ENCODE data around the gene SRSF3.
"Not testable (repeated sequence)": the region's sequence is repeated elsewhere in the genome, so short reads cannot be mapped to it uniquely, and the experiment has no call there.

The SRSF3 gene

DNA sequence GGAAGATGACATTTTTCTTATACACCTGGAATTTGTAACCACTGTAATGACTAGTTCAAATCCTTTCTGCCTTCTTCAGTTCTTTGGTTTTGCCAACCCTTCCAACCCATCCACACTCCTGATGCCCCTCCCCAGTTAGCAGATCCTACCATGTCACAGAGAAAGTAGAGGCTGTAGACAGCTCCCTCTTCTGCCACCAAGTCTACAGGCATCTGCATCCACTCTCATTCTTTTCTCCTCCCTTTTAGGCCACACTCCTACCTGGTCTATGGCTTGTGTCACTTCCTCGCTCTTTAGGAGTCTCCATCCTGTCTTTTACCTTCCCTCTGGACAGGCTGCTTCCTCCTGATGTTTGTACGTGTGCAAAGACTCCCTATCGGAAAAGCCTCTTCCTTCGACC is 33.3 kb upstream of the SRSF3 start:
- Histone ChIP-seq H3K36me3 (ENCODE audit: insufficient read depth, low read depth, low read length) (no peaks in the 10 kb centered on the region), H3K4me3 (ENCODE audit: low read length) (no peak overlapping the region), H3K27ac (ENCODE audit: low read length) (no peak overlapping the region)

DNA sequence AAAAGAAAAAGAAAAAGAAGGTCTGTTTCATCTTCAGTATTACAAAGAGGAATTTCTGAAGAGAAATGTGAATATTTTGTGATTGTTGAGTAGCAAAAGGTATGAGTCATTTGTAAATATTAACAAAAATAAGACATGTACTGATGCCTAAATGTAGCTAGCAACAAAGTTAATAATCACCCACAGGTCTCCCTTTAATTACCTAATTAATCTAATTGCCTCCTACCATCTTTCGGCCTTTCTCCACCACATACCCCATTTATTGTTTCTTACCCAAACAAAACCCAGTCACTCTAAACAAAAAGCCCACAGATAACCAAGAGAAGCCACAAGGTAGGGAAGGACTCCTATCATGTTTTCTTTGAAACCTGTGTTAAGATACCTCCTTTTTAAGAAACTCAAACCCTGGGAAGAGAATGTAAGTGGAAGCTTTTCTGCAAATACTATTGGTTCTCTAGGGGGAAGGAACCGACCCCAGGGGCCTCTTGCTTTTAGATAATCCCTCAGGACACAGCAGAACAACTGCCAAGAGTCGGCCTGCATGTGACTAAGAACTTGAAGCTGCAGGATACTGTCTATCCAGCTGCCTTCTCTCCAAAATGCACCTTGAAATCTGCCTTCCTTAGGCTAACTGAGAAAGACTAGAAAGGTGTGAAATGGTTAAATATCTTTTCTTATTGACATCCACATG is 30.8 kb upstream of the SRSF3 start:
- Histone ChIP-seq H3K9me3 (ENCODE audit: insufficient read depth, low read depth, low read length) (no peaks in the 10 kb centered on the region), H3K27me3 (ENCODE audit: insufficient read depth, low read length) (no peaks in the 10 kb centered on the region), H3K4me1 (ENCODE audit: insufficient read depth, low read length) (no peaks in the 10 kb centered on the region), H3K9ac (ENCODE audit: low read depth, low read length) (no peak overlapping the region), H3K4me3 (ENCODE audit: low read length) (no peak overlapping the region), H3K27ac (ENCODE audit: low read length) (no peak overlapping the region), H3K36me3 (ENCODE audit: insufficient read depth, low read depth, low read length) (no peaks in the 10 kb centered on the region)

More for the DNA sequence above, 33.3 kb upstream of the SRSF3 start:
- no peak overlapping the region for H3K9ac ChIP-seq (ENCODE audit: low read depth, low read length)
- H3K9me3 ChIP-seq (ENCODE audit: insufficient read depth, low read depth, low read length), result no peaks in the 10 kb centered on the region
- no peaks in the 10 kb centered on the region for H3K27me3 ChIP-seq (ENCODE audit: insufficient read depth, low read length)
- H3K4me1 ChIP-seq (ENCODE audit: insufficient read depth, low read length), result no peaks in the 10 kb centered on the region

- no peak overlapping the region for H3K27ac ChIP-seq (ENCODE audit: low read length)
- no peak overlapping the region for H3K4me3 ChIP-seq (ENCODE audit: low read length)
- H3K9me3 ChIP-seq (ENCODE audit: insufficient read depth, low read depth, low read length), result no peaks in the 10 kb centered on the region
- no peaks in the 10 kb centered on the region for H3K27me3 ChIP-seq (ENCODE audit: insufficient read depth, low read length)
- H3K36me3 ChIP-seq (ENCODE audit: insufficient read depth, low read depth, low read length), result no peaks in the 10 kb centered on the region
- H3K4me1 ChIP-seq (ENCODE audit: insufficient read depth, low read length), result no peaks in the 10 kb centered on the region
- no peak overlapping the region for H3K9ac ChIP-seq (ENCODE audit: low read depth, low read length)
These were observed 30.3 kb upstream of the SRSF3 start for GRCh38 chr6:36563928-36564284.

GRCh38 chr6:36566418-36566905 is 27.7 kb upstream of the SRSF3 start:
- H3K4me1 ChIP-seq (ENCODE audit: insufficient read depth, low read length), result no peaks in the 10 kb centered on the region

GRCh38 chr6:36570264-36570663 is 23.9 kb upstream of the SRSF3 start:
- Histone ChIP-seq H3K27me3 (ENCODE audit: insufficient read depth, low read length) (no peaks in the 10 kb centered on the region), H3K4me3 (ENCODE audit: low read length) (no peak overlapping the region), H3K4me1 (ENCODE audit: insufficient read depth, low read length) (no peaks in the 10 kb centered on the region), H3K9ac (ENCODE audit: low read depth, low read length) (no peak overlapping the region), H3K36me3 (ENCODE audit: insufficient read depth, low read depth, low read length) (no peaks in the 10 kb centered on the region), H3K9me3 (ENCODE audit: insufficient read depth, low read depth, low read length) (no peaks in the 10 kb centered on the region), H3K27ac (ENCODE audit: low read length) (no peak overlapping the region)

More at GRCh38 chr6:36566418-36566905, 27.7 kb upstream of the SRSF3 start:
- no peaks in the 10 kb centered on the region for H3K36me3 ChIP-seq (ENCODE audit: insufficient read depth, low read depth, low read length)
- H3K27ac ChIP-seq (ENCODE audit: low read length), result no peak overlapping the region
- no peaks in the 10 kb centered on the region for H3K27me3 ChIP-seq (ENCODE audit: insufficient read depth, low read length)
- no peaks in the 10 kb centered on the region for H3K9me3 ChIP-seq (ENCODE audit: insufficient read depth, low read depth, low read length)
- H3K4me3 ChIP-seq (ENCODE audit: low read length), result no peak overlapping the region
- H3K9ac ChIP-seq (ENCODE audit: low read depth, low read length), result no peak overlapping the region

DNA sequence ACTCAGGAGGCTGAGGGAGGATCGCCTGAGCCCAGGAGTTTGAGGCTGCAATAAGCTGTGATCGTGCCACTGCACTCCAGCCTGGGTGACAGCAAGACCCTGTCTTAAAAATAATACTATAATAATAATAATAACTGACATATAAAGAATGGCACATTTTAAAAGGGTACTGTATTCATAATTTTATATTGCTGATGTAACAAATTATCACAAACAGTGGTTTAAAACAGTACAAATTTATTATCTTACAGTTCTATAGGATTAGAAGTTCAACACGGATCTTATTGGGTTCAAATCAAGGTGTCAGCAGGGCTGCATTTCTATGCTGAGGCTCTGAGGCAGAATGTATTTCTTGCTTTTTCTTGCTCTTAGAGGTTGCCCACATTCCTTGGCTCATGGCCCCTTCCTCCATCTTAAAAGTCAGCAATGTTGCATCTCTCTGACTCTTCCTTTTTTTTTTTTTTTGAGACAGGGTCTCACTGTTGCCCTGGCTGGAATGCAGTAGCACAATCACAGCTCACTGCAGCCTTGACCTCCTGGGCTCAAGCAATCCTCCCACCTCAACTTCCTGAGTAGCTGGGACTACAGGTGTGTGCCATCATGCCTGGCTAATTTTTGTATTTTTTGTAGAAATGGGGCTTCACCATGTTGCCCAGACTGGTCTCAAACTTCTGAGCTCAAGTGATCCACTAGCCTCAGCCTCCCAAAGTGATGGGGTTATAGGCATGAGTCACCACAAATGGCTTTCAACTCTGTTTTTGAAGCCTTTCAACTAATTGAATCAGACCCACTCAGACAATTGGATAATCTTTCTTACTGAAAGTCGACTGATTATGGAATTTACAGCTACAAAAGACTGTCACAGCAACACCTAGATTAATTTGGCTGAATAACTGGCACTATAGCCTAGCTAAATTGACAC is 22.8 kb upstream of the SRSF3 start:
- H3K36me3 ChIP-seq (ENCODE audit: insufficient read depth, low read depth, low read length), result no peaks in the 10 kb centered on the region
- no peaks in the 10 kb centered on the region for H3K9me3 ChIP-seq (ENCODE audit: insufficient read depth, low read depth, low read length)
- no peak overlapping the region for H3K4me3 ChIP-seq (ENCODE audit: low read length)
- H3K27me3 ChIP-seq (ENCODE audit: insufficient read depth, low read length), result no peaks in the 10 kb centered on the region
- H3K9ac ChIP-seq (ENCODE audit: low read depth, low read length), result no peak overlapping the region
- no peaks in the 10 kb centered on the region for H3K4me1 ChIP-seq (ENCODE audit: insufficient read depth, low read length)
- no peak overlapping the region for H3K27ac ChIP-seq (ENCODE audit: low read length)

DNA sequence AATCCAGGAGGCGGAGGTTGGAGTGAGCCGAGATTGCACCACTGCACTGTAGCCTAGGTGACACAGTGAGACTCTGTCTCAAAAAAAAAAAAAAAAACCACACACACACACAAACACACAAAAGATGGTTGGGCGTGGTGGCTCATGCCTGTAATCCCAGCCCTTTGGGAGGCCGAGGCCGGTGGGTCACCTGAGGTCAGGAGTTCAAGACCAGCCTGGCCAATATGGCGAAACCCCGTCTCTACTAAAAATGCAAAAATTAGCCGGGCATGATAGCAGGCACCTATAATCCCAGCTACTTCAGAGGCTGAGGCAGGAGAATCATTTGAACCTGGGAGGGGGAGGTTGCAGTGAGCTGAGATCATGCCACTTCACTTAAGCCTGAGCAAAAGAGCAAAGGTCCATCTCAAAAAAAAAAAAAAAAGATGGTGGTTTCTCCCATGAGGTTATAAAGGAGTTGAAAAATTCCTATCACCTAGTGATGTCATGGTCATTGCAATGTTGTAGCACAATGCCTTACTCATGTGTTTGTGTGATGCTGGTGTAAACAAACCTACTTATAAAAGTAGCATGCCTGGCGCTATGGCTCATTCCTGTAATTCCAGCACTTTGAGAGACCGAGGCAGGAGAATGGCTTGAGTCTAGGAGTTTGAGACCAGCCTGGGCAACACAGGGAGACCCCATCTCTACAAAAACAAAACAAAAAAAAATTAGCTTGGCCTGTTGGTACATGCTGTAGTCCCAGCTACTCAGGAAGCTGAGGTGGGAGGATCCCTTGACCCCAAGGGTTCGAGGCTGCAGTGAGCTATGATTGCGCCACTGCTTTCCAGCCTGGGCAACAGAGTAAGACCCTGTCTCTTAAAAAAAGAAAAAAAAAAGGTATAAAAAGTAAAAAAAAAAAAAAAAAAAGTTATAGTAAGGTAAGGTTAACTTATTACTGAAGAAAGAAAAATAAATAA is 21.5 kb upstream of the SRSF3 start:
- H3K4me1 ChIP-seq (ENCODE audit: insufficient read depth, low read length); H3K4me3 ChIP-seq (ENCODE audit: low read length); H3K27ac ChIP-seq (ENCODE audit: low read length): not testable (repeated sequence)

DNA sequence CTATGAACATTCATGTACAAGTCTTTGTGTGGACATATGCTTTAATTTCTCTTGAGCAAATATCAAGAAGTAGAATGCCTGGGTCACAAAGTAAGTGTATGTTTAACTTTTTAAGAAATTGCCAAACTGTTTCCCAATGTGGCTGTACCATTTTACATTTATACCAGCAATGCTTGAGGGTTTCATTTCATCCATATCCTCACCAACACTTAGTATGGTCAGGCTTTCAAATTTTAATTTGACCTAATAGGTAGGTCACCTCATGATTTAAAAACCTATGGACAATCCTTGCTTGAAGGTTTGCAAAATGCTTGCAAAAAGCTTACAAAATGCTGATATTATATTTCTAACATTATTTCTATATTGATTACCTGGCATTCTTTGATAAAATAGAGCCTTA is 19.5 kb upstream of the SRSF3 start:
- H3K9ac ChIP-seq (ENCODE audit: low read depth, low read length), result no peak overlapping the region
- no peaks in the 10 kb centered on the region for H3K27me3 ChIP-seq (ENCODE audit: insufficient read depth, low read length)
- H3K9me3 ChIP-seq (ENCODE audit: insufficient read depth, low read depth, low read length), result no peaks in the 10 kb centered on the region
- H3K27ac ChIP-seq (ENCODE audit: low read length), result no peak overlapping the region
- peaks cover 3% of the 10 kb centered on the region; the same call in 1 of the 2 replicates for H3K4me1 ChIP-seq (ENCODE audit: insufficient read depth, low read length)
- no peaks in the 10 kb centered on the region for H3K36me3 ChIP-seq (ENCODE audit: insufficient read depth, low read depth, low read length)
- no peak overlapping the region for H3K4me3 ChIP-seq (ENCODE audit: low read length)

More for the DNA sequence above, 21.5 kb upstream of the SRSF3 start:
- not testable (repeated sequence) for H3K27me3 ChIP-seq (ENCODE audit: insufficient read depth, low read length); H3K36me3 ChIP-seq (ENCODE audit: insufficient read depth, low read depth, low read length); H3K9me3 ChIP-seq (ENCODE audit: insufficient read depth, low read depth, low read length); H3K9ac ChIP-seq (ENCODE audit: low read depth, low read length)

GRCh38 chr6:36576578-36576977 is 17.6 kb upstream of the SRSF3 start:
- no peak overlapping the region for H3K9ac ChIP-seq (ENCODE audit: low read depth, low read length)
- no peak overlapping the region for H3K4me3 ChIP-seq (ENCODE audit: low read length)
- H3K27ac ChIP-seq (ENCODE audit: low read length), result no peak overlapping the region
- H3K9me3 ChIP-seq (ENCODE audit: insufficient read depth, low read depth, low read length), result no peaks in the 10 kb centered on the region
- no peaks in the 10 kb centered on the region for H3K27me3 ChIP-seq (ENCODE audit: insufficient read depth, low read length)
- no peaks in the 10 kb centered on the region for H3K36me3 ChIP-seq (ENCODE audit: insufficient read depth, low read depth, low read length)
- peaks cover 7% of the 10 kb centered on the region; the same call in 1 of the 2 replicates for H3K4me1 ChIP-seq (ENCODE audit: insufficient read depth, low read length)

DNA sequence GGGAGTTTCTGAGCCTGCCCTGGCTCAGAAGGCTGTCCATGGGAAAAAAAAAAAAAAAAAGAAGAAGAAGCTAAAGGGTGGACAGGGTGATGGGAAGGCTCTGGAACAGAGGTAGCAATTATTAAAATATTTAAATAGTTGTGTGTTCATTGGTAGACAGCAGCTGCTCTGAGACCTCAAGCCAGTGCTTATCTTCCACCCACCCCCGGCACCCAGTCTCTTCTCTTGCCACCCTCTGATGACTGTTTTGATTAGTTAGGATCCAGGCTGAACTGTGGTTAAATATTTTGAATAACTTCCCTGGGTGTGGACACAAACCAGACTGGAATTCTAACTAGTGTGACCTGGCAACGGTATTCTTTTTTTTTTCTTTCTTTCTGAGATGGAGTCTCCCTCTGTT is 16.9 kb upstream of the SRSF3 start:
- Histone ChIP-seq H3K4me1 (ENCODE audit: insufficient read depth, low read length) (peaks cover 7% of the 10 kb centered on the region; the same call in 1 of the 2 replicates), H3K27me3 (ENCODE audit: insufficient read depth, low read length) (no peaks in the 10 kb centered on the region), H3K36me3 (ENCODE audit: insufficient read depth, low read depth, low read length) (no peaks in the 10 kb centered on the region), H3K4me3 (ENCODE audit: low read length) (no peak overlapping the region), H3K9me3 (ENCODE audit: insufficient read depth, low read depth, low read length) (no peaks in the 10 kb centered on the region), H3K9ac (ENCODE audit: low read depth, low read length) (no peak overlapping the region), H3K27ac (ENCODE audit: low read length) (no peak overlapping the region)

DNA sequence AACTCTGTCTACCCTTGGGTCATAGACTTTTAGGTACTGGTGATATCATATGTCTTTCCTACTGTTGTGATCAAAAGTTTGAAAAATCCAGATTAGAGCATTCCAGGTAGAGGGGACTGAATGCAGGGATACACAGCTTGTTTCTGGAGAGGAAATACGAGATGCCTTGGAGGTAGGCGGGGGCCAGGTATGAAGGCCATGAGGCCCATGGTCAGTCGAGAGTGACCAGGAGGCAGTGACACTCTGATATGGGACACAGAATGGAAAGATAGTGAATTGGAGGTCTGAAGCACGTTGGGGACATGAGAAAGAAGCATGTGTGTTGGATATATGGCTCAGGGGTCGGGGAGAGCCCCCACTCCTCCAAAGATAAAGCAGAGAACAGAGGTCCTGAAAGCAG is 16.1 kb upstream of the SRSF3 start:
- H3K4me3 ChIP-seq (ENCODE audit: low read length), result no peak overlapping the region
- no peaks in the 10 kb centered on the region for H3K27me3 ChIP-seq (ENCODE audit: insufficient read depth, low read length)
- H3K9ac ChIP-seq (ENCODE audit: low read depth, low read length), result no peak overlapping the region
- no peak overlapping the region for H3K27ac ChIP-seq (ENCODE audit: low read length)
- no peaks in the 10 kb centered on the region for H3K36me3 ChIP-seq (ENCODE audit: insufficient read depth, low read depth, low read length)
- H3K9me3 ChIP-seq (ENCODE audit: insufficient read depth, low read depth, low read length), result no peaks in the 10 kb centered on the region
- H3K4me1 ChIP-seq (ENCODE audit: insufficient read depth, low read length), result peaks cover 7% of the 10 kb centered on the region; the same call in 1 of the 2 replicates
